Keratinocyte (primary cell): Measurements from ENCODE around the gene WBP1. TPM values are rescaled to one million over a fixed set of nuclear protein-coding genes. Genes with fewer than 3 reads are reported as not detected.

ENCODE experiments used
- DNase-seq: peaks from one replicate; pipeline ENCODE4 v3.0.0-alpha.2; 2011; ENCODE audit warnings: low read depth, missing footprints, low spot score
- FAIRE-seq: peaks from 2 replicates; lab custom pipeline; 2011; peaks lifted over from hg19 to GRCh38; lab: Jason Lieb, UNC
- H2AFZ ChIP-seq: 2 replicates; pipeline ENCODE4 v1.6.0; 2012; ENCODE audit warnings: low read length, control low read depth, inconsistent platforms; ENCODE audit not compliant: control insufficient read depth
- H3K27ac ChIP-seq: 2 replicates; pipeline ENCODE4 v1.5.1; 2011; ENCODE audit warnings: low read length; ENCODE audit not compliant: control insufficient read depth, insufficient read depth
- H3K27me3 ChIP-seq: 3 replicates; pipeline ENCODE4 v1.6.0; 2011; ENCODE audit warnings: low read length; ENCODE audit not compliant: control insufficient read depth, insufficient read depth; ENCODE audit errors: extremely low read depth
- H3K36me3 ChIP-seq, 2 experiments: 2 replicates in 1 of 2; 3 replicates in 1 of 2; pipeline ENCODE4 v1.5.1; 2011; ENCODE audit warnings: low read length in 2 of 2, mild to moderate bottlenecking in 1 of 2; ENCODE audit not compliant: control insufficient read depth in 2 of 2, insufficient read depth in 2 of 2; ENCODE audit errors: extremely low read depth in 1 of 2
- H3K4me1 ChIP-seq: 3 replicates; pipeline ENCODE4 v1.5.1; 2011; ENCODE audit warnings: low read length; ENCODE audit not compliant: control insufficient read depth, insufficient read depth; ENCODE audit errors: extremely low read depth
- H3K4me2 ChIP-seq: 3 replicates; pipeline ENCODE4 v1.6.0; 2011; ENCODE audit warnings: low read depth, low read length; ENCODE audit not compliant: control insufficient read depth, insufficient read depth; ENCODE audit errors: extremely low read depth
- H3K4me3 ChIP-seq, 3 experiments: fragments of 200-600 bp in 1 of 3; sonication (generic) in 1 of 3; 2 replicates in 2 of 3; 3 replicates in 1 of 3; pipeline ENCODE4 v1.5.1; 2011 to 2016; ENCODE audit warnings: low read length in 3 of 3, mild to moderate bottlenecking in 3 of 3, control low read depth in 2 of 3, inconsistent platforms in 1 of 3, low read depth in 1 of 3, mixed read lengths in 1 of 3, mixed run types in 1 of 3, moderate library complexity in 1 of 3; ENCODE audit not compliant: control insufficient read depth in 2 of 3, insufficient read depth in 2 of 3; ENCODE audit errors: extremely low read depth in 1 of 3
- H3K79me2 ChIP-seq: 2 replicates; pipeline ENCODE4 v1.6.0; 2012; ENCODE audit warnings: low read length; ENCODE audit not compliant: control insufficient read depth, insufficient read depth
- H3K9ac ChIP-seq: 3 replicates; pipeline ENCODE4 v1.6.0; 2011; ENCODE audit warnings: low read length; ENCODE audit not compliant: control insufficient read depth, insufficient read depth; ENCODE audit errors: extremely low read depth
- H3K9me1 ChIP-seq: 3 replicates; pipeline ENCODE4 v1.6.0; 2011; ENCODE audit warnings: low read length; ENCODE audit not compliant: control insufficient read depth, insufficient read depth; ENCODE audit errors: extremely low read depth
- H3K9me3 ChIP-seq: 2 replicates; pipeline ENCODE4 v1.5.1; 2012; ENCODE audit warnings: low read depth, low read length; ENCODE audit not compliant: control insufficient read depth
- H4K20me1 ChIP-seq: 3 replicates; pipeline ENCODE4 v1.6.0; 2011; ENCODE audit warnings: low read length; ENCODE audit not compliant: control insufficient read depth, insufficient read depth; ENCODE audit errors: extremely low read depth
- CTCF ChIP-seq, 3 experiments: IDR thresholded peaks in 1 of 3; conservative IDR thresholded peaks in 1 of 3; optimal IDR thresholded peaks in 1 of 3; 2 replicates in 2 of 3; 3 replicates in 1 of 3; pipeline versions ENCODE3 to v1.5.1; 2011; ENCODE audit warnings: low read length in 3 of 3, mild to moderate bottlenecking in 3 of 3, moderate library complexity in 2 of 3, control low read depth in 1 of 3, inconsistent platforms in 1 of 3; ENCODE audit not compliant: insufficient read depth in 2 of 3; ENCODE audit errors: extremely low read depth in 1 of 3
- EZH2 ChIP-seq: IDR thresholded peaks from one replicate; pipeline ENCODE4 v1.6.1; 2012; ENCODE audit warnings: inconsistent platforms, mild to moderate bottlenecking, low read length, moderate library complexity
- dilution Hi-C: fragments of 300-500 bp; cut with MboI; formaldehyde crosslinking; loops from one replicate; pipeline ENCODE4 v1.7.0; 2020; ENCODE audit warnings: low sequenced_read_pairs; ENCODE audit not compliant: extremely low pct_ligation_motif_present
- polyA plus RNA-seq, 5 experiments: library from polyadenylated mRNA; depleted of rRNA in 3 of 5; stranded (reverse) in 3 of 5; stranded (forward) in 1 of 5; unstranded in 1 of 5; fragments of >200 nt; gene quantifications; 1 replicate in 1 of 5; 2 replicates in 3 of 5; 3 replicates in 1 of 5; pipeline versions ENCODE4 v1.2.1 to v1.2.3, GENCODE V29; 2011 to 2012; ENCODE audit warnings: missing spikeins in 2 of 5, low read depth in 1 of 5, low replicate concordance in 1 of 5

WBP1 gene
- polyA plus RNA-seq, 1 donor (not counting 4 experiments of a cell fraction or from before 2014, with no cell fraction given): 75.5 TPM

DNA sequence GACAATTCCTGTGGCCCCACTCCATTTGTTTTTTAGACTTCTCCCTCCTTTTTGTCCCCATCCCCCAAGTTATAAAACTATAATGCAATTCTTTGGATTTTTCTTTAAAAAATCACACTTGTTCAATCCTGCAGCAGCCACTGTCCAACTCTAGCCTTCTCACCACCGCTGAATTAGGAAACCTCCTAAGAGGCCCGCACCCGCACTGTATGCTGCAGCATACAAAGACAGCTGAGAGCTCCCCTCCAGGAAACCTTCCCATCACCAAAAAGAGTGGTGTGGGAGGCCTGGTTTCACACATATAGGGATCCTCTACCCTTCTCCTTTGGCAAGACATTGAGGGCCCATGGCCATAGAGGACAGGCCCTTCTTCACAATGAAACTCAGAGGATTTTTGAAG is 46.4 kb downstream of the WBP1 start:
- H3K27ac ChIP-seq: no peak overlapping the region
- no peaks in the 10 kb centered on the region for H4K20me1 ChIP-seq
- H3K9me3 ChIP-seq: no peaks in the 10 kb centered on the region
- FAIRE-seq: no peak
- H3K4me1 ChIP-seq: peaks cover 33% of the 10 kb centered on the region
- TF ChIP-seq CTCF (optimal IDR thresholded peaks at IDR 0.05 in 1 of 3, IDR thresholded peaks at IDR 0.05 in 1 of 3, conservative IDR thresholded peaks at IDR 0.05 in 1 of 3; ENCODE audit: extremely low read depth in 1 of 3, insufficient read depth in 2 of 3, low read length in 3 of 3): no peak
- no peak for TF ChIP-seq EZH2
- no peak overlapping the region for H2AFZ ChIP-seq
- H3K27me3 ChIP-seq: peaks cover 19% of the 10 kb centered on the region
- H3K36me3 ChIP-seq: peaks cover 9 to 10% of the 10 kb centered on the region in 2 experiments
- H3K79me2 ChIP-seq: peaks cover 16% of the 10 kb centered on the region
- no peak overlapping the region for H3K4me3 ChIP-seq
- no peaks in the 10 kb centered on the region for H3K9me1 ChIP-seq
- H3K9ac ChIP-seq: no peak overlapping the region
- dilution Hi-C loops: no loop called here
- no peak for DNase-seq
- H3K4me2 ChIP-seq: no peak overlapping the region

DNA sequence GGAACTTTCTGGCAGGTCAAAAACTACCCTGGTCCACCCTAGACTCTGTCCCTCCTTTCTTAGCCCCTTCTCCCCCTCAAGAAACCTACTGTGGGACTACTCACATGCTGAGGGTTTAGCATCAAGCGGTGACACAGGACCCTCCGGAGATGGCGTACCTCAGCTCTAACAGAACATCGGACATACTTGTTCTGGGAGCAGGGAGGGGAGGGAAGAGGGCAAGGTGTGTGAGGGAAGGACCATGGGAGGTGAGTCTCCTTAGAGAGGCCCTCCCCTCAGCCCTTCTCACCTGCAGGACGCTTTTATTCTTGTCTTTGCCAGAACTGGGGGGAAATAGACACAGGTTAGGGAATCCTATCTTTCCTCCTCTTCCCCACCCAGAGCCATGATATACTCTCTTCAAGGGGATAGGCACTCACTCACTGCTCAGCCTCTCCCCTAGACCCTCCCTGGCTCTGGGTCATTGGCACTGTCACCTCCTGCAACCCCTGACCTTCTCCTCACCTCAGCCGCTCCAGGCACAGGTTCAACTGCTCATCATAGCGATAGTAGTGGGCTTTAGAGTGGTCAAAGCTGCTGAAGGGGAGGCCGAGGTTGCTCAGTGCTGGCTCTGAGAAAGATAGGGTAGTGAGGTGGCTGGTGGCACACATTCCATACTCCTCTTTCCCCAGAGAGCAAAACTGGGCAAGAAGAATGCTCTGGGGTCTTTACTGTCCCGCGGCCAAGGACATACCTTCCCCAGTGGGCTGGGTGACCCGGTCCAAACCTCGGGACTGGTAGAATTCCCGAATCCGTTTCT is 47.4 kb downstream of the WBP1 start:
- Histone ChIP-seq H3K4me1 (peaks cover 33% of the 10 kb centered on the region), H3K79me2 (peaks cover 16% of the 10 kb centered on the region), H3K4me2 (peak overlapping the region; percentile 97), H3K27ac (no peak overlapping the region), H3K9me3 (no peaks in the 10 kb centered on the region), H3K36me3 (peaks cover 9 to 10% of the 10 kb centered on the region in 2 experiments), H3K9me1 (no peaks in the 10 kb centered on the region), H2AFZ (no peak overlapping the region), H3K9ac (no peak overlapping the region), H4K20me1 (no peaks in the 10 kb centered on the region), H3K27me3 (peaks cover 15% of the 10 kb centered on the region), H3K4me3 (peak overlapping the region; percentile 40 to 86 (median 41))
- DNase-seq (no peak), FAIRE-seq (no peak)
- TF ChIP-seq EZH2 (no peak), CTCF (optimal IDR thresholded peaks at IDR 0.05 in 1 of 3, IDR thresholded peaks at IDR 0.05 in 1 of 3, conservative IDR thresholded peaks at IDR 0.05 in 1 of 3; ENCODE audit: extremely low read depth in 1 of 3, insufficient read depth in 2 of 3, low read length in 3 of 3) (no peak)
- dilution Hi-C loops: no loop called here
